Uterus (tissue), 4 donors: ENCODE measurements around the gene RNF144A. TPM values are rescaled to one million over a fixed set of nuclear protein-coding genes. Genes with fewer than 3 reads are reported as not detected.

ENCODE experiments used
- DNase-seq, 2 donors: peaks; one replicate each; pipeline ENCODE4 v3.0.0-alpha.2; 2019 to 2020
- H3K27ac ChIP-seq, 2 donors: fragments of 200-600 bp; sonication (generic); 1 replicate in 1 of 2; 2 replicates in 1 of 2; pipeline ENCODE4 v1.5.1; 2016 to 2018
- H3K27me3 ChIP-seq, 2 donors: fragments of 200-600 bp; sonication (generic); one replicate each; pipeline ENCODE4 v1.5.1; 2018 to 2019; ENCODE audit warnings: control low read depth in 1 of 2
- H3K36me3 ChIP-seq, 2 donors: fragments of 200-600 bp; sonication (generic); one replicate each; pipeline ENCODE4 v1.5.1; 2019; ENCODE audit warnings: control low read depth in 1 of 2
- H3K4me1 ChIP-seq, 2 donors: fragments of 200-600 bp; sonication (generic); one replicate each; pipeline ENCODE4 v1.5.1; 2018 to 2019; ENCODE audit warnings: control low read depth in 1 of 2
- H3K4me3 ChIP-seq, 2 donors: fragments of 200-600 bp; sonication (generic); 1 replicate in 1 of 2; 2 replicates in 1 of 2; pipeline ENCODE4 v1.5.1; 2018 to 2019; ENCODE audit warnings: mild to moderate bottlenecking in 1 of 2
- H3K9me3 ChIP-seq, 2 donors: fragments of 200-600 bp; sonication (generic); one replicate each; pipeline ENCODE4 v1.5.1; 2019; ENCODE audit warnings: control low read depth in 1 of 2
- CTCF ChIP-seq, 4 experiments: fragments of 200-600 bp in 2 of 4; fragments of 450-650 bp in 2 of 4; sonication (generic) in 2 of 4; IDR thresholded peaks; one replicate each; pipeline ENCODE4 v1.5.1; 2016 to 2019; ENCODE audit warnings: antibody characterized with exemption in 4 of 4, mild to moderate bottlenecking in 2 of 4, moderate library complexity in 1 of 4
- POLR2A ChIP-seq, 2 donors: fragments of 450-650 bp; IDR thresholded peaks; one replicate each; pipeline ENCODE4 v1.6.1; 2016; ENCODE audit warnings: antibody characterized with exemption in 2 of 2, mild to moderate bottlenecking in 1 of 2, moderate library complexity in 1 of 2
- intact Hi-C: fragments of 100-400 bp; cut with DNase I; formaldehyde crosslinking; loops from one replicate; pipeline ENCODE4 v1.15.1; 2023; ENCODE audit warnings: low total_unique reads
- total RNA-seq, 4 donors: library from RNA; depleted of rRNA in 3 of 4; stranded (reverse); fragments of >200 nt in 3 of 4; gene quantifications; one replicate each; pipeline versions ENCODE4 v1.1.0 to v1.2.4, GENCODE V29; 2014 to 2023
- donor health status: DM: yes; HTN: yes; CAD: no.

Gene RNF144A
- total RNA-seq, 4 donors from 2014 or later: 22.5 to 103 (median 63.0) TPM

- Histone ChIP-seq H3K27me3 (no peaks in the 10 kb centered on the region), H3K9me3 (no peaks in the 10 kb centered on the region), H3K4me3 (no peak overlapping the region), H3K4me1 (peaks cover 0 to 4% of the 10 kb centered on the region in 2 donors), H3K36me3 (no peaks in the 10 kb centered on the region), H3K27ac (no peak overlapping the region)
- intact Hi-C loops: no loop called here
- TF ChIP-seq POLR2A (IDR thresholded peaks at IDR 0.05) (no peak), CTCF (IDR thresholded peaks at IDR 0.05) (no peak)
- DNase-seq: no peak
These were observed 54.3 kb downstream of the RNF144A start for GRCh38 chr2:6971502-6971901.

DNA sequence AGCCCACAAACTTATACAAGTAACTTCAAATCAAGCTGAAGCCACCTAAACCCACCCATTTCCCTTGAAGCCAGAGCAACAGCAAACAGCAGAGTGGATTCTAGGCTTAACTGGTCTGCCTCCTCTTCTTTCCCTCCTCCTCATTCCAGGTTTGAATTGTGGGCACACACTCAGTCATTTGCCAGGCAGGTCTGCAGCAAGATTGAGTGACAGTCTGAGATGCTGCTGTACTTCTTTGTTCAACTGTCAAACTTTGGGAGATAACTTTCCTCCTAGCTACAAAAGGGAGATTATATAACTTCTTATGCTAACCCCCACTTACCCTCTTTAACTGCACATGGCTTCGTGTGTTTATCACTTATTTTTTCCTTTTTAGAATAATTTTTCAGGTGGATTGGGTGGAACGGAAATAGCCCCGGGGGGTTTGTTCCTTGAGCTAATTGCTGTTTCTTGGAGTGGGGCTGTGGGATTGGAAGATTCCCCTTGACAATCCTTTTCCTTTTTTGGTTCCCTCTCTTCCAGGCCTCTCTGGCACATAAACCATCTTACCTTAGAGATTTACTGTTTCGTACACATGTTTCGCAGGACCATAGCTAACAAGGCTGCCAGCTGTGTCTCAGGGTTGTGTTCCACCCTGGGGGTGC lies 55.0 kb downstream of the RNF144A start:
- Histone ChIP-seq H3K36me3 (no peaks in the 10 kb centered on the region), H3K4me3 (no peak overlapping the region), H3K27me3 (no peaks in the 10 kb centered on the region), H3K4me1 (peaks cover 0 to 4% of the 10 kb centered on the region in 2 donors), H3K27ac (no peak overlapping the region), H3K9me3 (no peaks in the 10 kb centered on the region)
- TF ChIP-seq CTCF (IDR thresholded peaks at IDR 0.05) (no peak), POLR2A (IDR thresholded peaks at IDR 0.05) (no peak)
- intact Hi-C loops: no loop called here
- DNase-seq: no peak

DNA sequence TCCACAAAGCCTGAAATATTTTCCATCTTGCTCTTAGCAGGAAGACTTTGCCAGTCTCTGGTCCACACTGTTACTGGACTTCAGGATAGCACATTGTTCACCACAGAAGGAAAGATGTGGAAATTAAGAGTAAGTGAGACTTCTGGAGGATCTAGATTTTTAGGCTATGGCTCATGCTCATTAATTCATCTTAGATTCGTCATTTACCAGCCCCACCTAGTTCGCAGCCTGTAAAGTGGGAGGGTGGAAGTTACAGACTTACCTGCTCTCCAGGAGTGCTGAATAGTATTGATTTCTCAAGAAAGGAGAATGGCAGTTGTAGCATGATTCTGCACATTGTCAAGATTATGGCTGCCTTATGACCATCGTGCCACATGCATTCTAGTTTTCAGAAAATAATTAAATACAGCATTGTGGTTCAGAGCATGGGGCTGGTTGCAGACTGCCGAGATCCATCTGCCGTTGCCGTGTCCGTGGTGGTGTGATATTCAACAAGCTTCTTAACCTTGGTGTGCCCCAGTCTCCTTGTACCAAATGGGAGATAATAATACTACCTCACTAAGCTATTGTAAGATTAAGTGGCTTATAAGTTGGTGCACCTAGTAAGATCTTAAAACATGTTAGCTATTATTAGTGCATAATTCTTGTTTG lies 56.8 kb downstream of the RNF144A start:
- no peaks in the 10 kb centered on the region for H3K27me3 ChIP-seq
- H3K27ac ChIP-seq: no peak overlapping the region
- H3K4me3 ChIP-seq: no peak overlapping the region
- peaks cover 0 to 4% of the 10 kb centered on the region in 2 donors for H3K4me1 ChIP-seq
- DNase-seq: no peak
- TF ChIP-seq POLR2A (IDR thresholded peaks at IDR 0.05) (no peak), CTCF (IDR thresholded peaks at IDR 0.05) (no peak)
- intact Hi-C loops: no loop called here
- H3K36me3 ChIP-seq: no peaks in the 10 kb centered on the region
- H3K9me3 ChIP-seq: no peaks in the 10 kb centered on the region

DNA sequence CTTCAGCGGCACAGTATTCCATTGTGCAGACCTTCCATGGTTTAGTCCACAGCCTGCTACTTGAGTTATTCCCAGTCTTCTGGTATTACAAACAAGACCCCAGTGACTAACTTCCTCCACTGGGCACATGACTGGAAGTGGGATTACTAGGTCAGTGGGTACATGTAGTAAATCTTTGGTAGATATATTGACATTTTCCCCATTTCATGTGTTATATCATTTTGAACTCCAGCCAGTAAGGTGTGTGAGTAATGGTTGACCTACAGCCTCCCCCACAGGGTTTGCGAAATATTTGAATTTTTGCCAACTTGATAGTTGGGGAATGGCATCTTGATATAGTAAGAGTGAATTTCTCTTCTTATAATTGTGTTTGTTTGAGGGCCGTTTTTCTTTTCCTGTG lies 58.8 kb downstream of the RNF144A start:
- no peak overlapping the region for H3K4me3 ChIP-seq
- TF ChIP-seq CTCF (IDR thresholded peaks at IDR 0.05): no peak
- TF ChIP-seq POLR2A (IDR thresholded peaks at IDR 0.05): no peak
- H3K27me3 ChIP-seq: no peaks in the 10 kb centered on the region
- H3K27ac ChIP-seq: no peak overlapping the region
- no peaks in the 10 kb centered on the region for H3K36me3 ChIP-seq
- H3K9me3 ChIP-seq: no peaks in the 10 kb centered on the region
- intact Hi-C loops: no loop called here
- DNase-seq: no peak
- peaks cover 0 to 4% of the 10 kb centered on the region in 2 donors for H3K4me1 ChIP-seq

GRCh38 chr2:6977113-6977741 lies 60.0 kb downstream of the RNF144A start:
- peak; percentile 62 to 76 for DNase-seq
- H3K27ac ChIP-seq: peak overlapping the region in 1 of 2 donors; percentile 38
- peaks cover 0 to 4% of the 10 kb centered on the region in 2 donors for H3K4me1 ChIP-seq
- intact Hi-C loops: no loop called here
- H3K9me3 ChIP-seq: no peaks in the 10 kb centered on the region
- TF ChIP-seq CTCF (IDR thresholded peaks at IDR 0.05): no peak
- no peak for TF ChIP-seq POLR2A (IDR thresholded peaks at IDR 0.05)
- no peaks in the 10 kb centered on the region for H3K36me3 ChIP-seq
- no peaks in the 10 kb centered on the region for H3K27me3 ChIP-seq
- H3K4me3 ChIP-seq: no peak overlapping the region
